ENCODE results near the gene KRTAP10-9. TPM values are rescaled to one million over a fixed set of nuclear protein-coding genes. Genes with fewer than 3 reads are reported as not detected.

KRTAP10-9 gene
- polyA plus RNA-seq, 1 donor (not counting 4 experiments of a cell fraction or from before 2014, with no cell fraction given): not detected

- Histone ChIP-seq H3K4me2 (ENCODE audit: control insufficient read depth, extremely low read depth, insufficient read depth, low read depth, low read length) (no peak overlapping the region), H3K36me3 (ENCODE audit: control insufficient read depth in 2 of 2, extremely low read depth in 1 of 2, insufficient read depth in 2 of 2, low read length in 2 of 2) (no peaks in the 10 kb centered on the region), H4K20me1 (ENCODE audit: control insufficient read depth, extremely low read depth, insufficient read depth, low read length) (no peaks in the 10 kb centered on the region), H3K9ac (ENCODE audit: control insufficient read depth, extremely low read depth, insufficient read depth, low read length) (no peak overlapping the region), H3K27ac (ENCODE audit: control insufficient read depth, insufficient read depth, low read length) (no peak overlapping the region), H3K4me1 (ENCODE audit: control insufficient read depth, extremely low read depth, insufficient read depth, low read length) (no peaks in the 10 kb centered on the region), H3K79me2 (ENCODE audit: control insufficient read depth, insufficient read depth, low read length) (no peaks in the 10 kb centered on the region), H3K9me3 (ENCODE audit: control insufficient read depth, low read depth, low read length) (no peaks in the 10 kb centered on the region), H3K9me1 (ENCODE audit: control insufficient read depth, extremely low read depth, insufficient read depth, low read length) (no peaks in the 10 kb centered on the region), H3K4me3 (ENCODE audit: control insufficient read depth in 2 of 3, extremely low read depth in 1 of 3, insufficient read depth in 2 of 3, low read depth in 1 of 3, low read length in 3 of 3) (no peak overlapping the region), H2AFZ (ENCODE audit: control insufficient read depth, low read length) (no peak overlapping the region), H3K27me3 (ENCODE audit: control insufficient read depth, extremely low read depth, insufficient read depth, low read length) (peaks cover 6% of the 10 kb centered on the region)
- TF ChIP-seq EZH2 (IDR thresholded peaks at IDR 0.05; ENCODE audit: low read length) (no peak), CTCF (optimal IDR thresholded peaks at IDR 0.05 in 1 of 3, IDR thresholded peaks at IDR 0.05 in 1 of 3, conservative IDR thresholded peaks at IDR 0.05 in 1 of 3; ENCODE audit: extremely low read depth in 1 of 3, insufficient read depth in 2 of 3, low read length in 3 of 3) (no peak)
- dilution Hi-C loops (cut with MboI; ENCODE audit: extremely low pct_ligation_motif_present, low sequenced_read_pairs): no loop called here
- no peak for FAIRE-seq
- DNase-seq (ENCODE audit: low read depth, low spot score): no peak
Measured at GRCh38 chr21:44664691-44665090, 37.8 kb downstream of the KRTAP10-9 start.

GRCh38 chr21:44666401-44667320, 39.8 kb downstream of the KRTAP10-9 start, which contains the start of gene KRTAP12-2:
TSS of gene KRTAP12-2 (minus strand) at chr21:44666927. CDS start at chr21:44666886, 41 bp downstream.
- TF ChIP-seq CTCF (optimal IDR thresholded peaks at IDR 0.05 in 1 of 3, IDR thresholded peaks at IDR 0.05 in 1 of 3, conservative IDR thresholded peaks at IDR 0.05 in 1 of 3; ENCODE audit: extremely low read depth in 1 of 3, insufficient read depth in 2 of 3, low read length in 3 of 3): no peak
- TF ChIP-seq EZH2 (IDR thresholded peaks at IDR 0.05; ENCODE audit: low read length): no peak
- dilution Hi-C loops (cut with MboI; ENCODE audit: extremely low pct_ligation_motif_present, low sequenced_read_pairs): no loop called here
- no peak for FAIRE-seq

More at GRCh38 chr21:44666401-44667320, 39.8 kb downstream of the KRTAP10-9 start, which contains the start of gene KRTAP12-2:
- Histone ChIP-seq H3K4me2 (ENCODE audit: control insufficient read depth, extremely low read depth, insufficient read depth, low read depth, low read length) (no peak within 1 kb of the TSS), H2AFZ (ENCODE audit: control insufficient read depth, low read length) (no peak within 1 kb of the TSS), H3K9me3 (ENCODE audit: control insufficient read depth, low read depth, low read length) (no peaks in the 10 kb centered on the region), H3K36me3 (ENCODE audit: control insufficient read depth in 2 of 2, extremely low read depth in 1 of 2, insufficient read depth in 2 of 2, low read length in 2 of 2) (no peaks in the 10 kb centered on the region), H3K9ac (ENCODE audit: control insufficient read depth, extremely low read depth, insufficient read depth, low read length) (no peak within 1 kb of the TSS), H4K20me1 (ENCODE audit: control insufficient read depth, extremely low read depth, insufficient read depth, low read length) (no peaks in the 10 kb centered on the region), H3K9me1 (ENCODE audit: control insufficient read depth, extremely low read depth, insufficient read depth, low read length) (no peaks in the 10 kb centered on the region), H3K4me3 (ENCODE audit: control insufficient read depth in 2 of 3, extremely low read depth in 1 of 3, insufficient read depth in 2 of 3, low read depth in 1 of 3, low read length in 3 of 3) (no peak within 1 kb of the TSS), H3K27ac (ENCODE audit: control insufficient read depth, insufficient read depth, low read length) (no peak within 1 kb of the TSS), H3K4me1 (ENCODE audit: control insufficient read depth, extremely low read depth, insufficient read depth, low read length) (no peaks in the 10 kb centered on the region), H3K79me2 (ENCODE audit: control insufficient read depth, insufficient read depth, low read length) (no peaks in the 10 kb centered on the region), H3K27me3 (ENCODE audit: control insufficient read depth, extremely low read depth, insufficient read depth, low read length) (peaks cover 6% of the 10 kb centered on the region)
- no peak for DNase-seq (ENCODE audit: low read depth, low spot score)
